Astrocyte of the cerebellum (primary cell): ENCODE data around the gene PEX7.
"Not testable (repeated sequence)": the region's sequence is repeated elsewhere in the genome, so short reads cannot be mapped to it uniquely, and the experiment has no call there.

Source experiments
- DNase-seq: peaks from one replicate; pipeline ENCODE4 v3.0.0-alpha.2; 2011; ENCODE audit warnings: low read depth
- H3K4me3 ChIP-seq: 2 replicates; pipeline ENCODE4 v1.5.1; 2011; ENCODE audit warnings: mild to moderate bottlenecking, low read depth, low read length, moderate library complexity
- CTCF ChIP-seq: IDR thresholded peaks from 2 replicates; pipeline ENCODE4 v1.5.1; 2012; ENCODE audit warnings: low read length, low read depth, moderate library complexity, mild to moderate bottlenecking; ENCODE audit errors: missing control alignments
- in situ Hi-C: cut with HindIII; loops from 2 replicates; pipeline ENCODE4 v1.10.0; 2017; ENCODE audit warnings: low sequenced_read_pairs

The PEX7 gene

GRCh38 chr6:136955123-136955522 lies 132.7 kb downstream of the PEX7 start:
- H3K4me3 ChIP-seq: no peak overlapping the region
- DNase-seq: no peak
- in situ Hi-C loops: no loop called here
- no peak for TF ChIP-seq CTCF

GRCh38 chr6:136956590-136957544 lies 134.5 kb downstream of the PEX7 start:
- H3K4me3 ChIP-seq: no peak overlapping the region
- peak; percentile 2 for DNase-seq
- no peak for TF ChIP-seq CTCF
- in situ Hi-C loops: no loop called here

GRCh38 chr6:136958168-136958567 lies 135.8 kb downstream of the PEX7 start:
- in situ Hi-C loops: no loop called here
- H3K4me3 ChIP-seq: no peak overlapping the region
- DNase-seq: no peak
- no peak for TF ChIP-seq CTCF

- DNase-seq: no peak
- no peak overlapping the region for H3K4me3 ChIP-seq
- TF ChIP-seq CTCF: no peak
- in situ Hi-C loops: no loop called here
Observed at GRCh38 chr6:136959471-136959891, 137.1 kb downstream of the PEX7 start.

- H3K4me3 ChIP-seq, in situ Hi-C loops, DNase-seq: not testable (repeated sequence)
Observed at GRCh38 chr6:136959935-136960334, 137.5 kb downstream of the PEX7 start.

GRCh38 chr6:136960781-136961180 lies 138.4 kb downstream of the PEX7 start:
- DNase-seq: no peak
- TF ChIP-seq CTCF: no peak
- in situ Hi-C loops: no loop called here
- H3K4me3 ChIP-seq: no peak overlapping the region

- no peak for TF ChIP-seq CTCF
- no peak overlapping the region for H3K4me3 ChIP-seq
- in situ Hi-C loops: no loop called here
- no peak for DNase-seq
Observed at GRCh38 chr6:136961848-136962247, 139.5 kb downstream of the PEX7 start.
